Suprapubic skin (tissue), 4 donors: ENCODE data around the gene TNFRSF4.

Experiments
- EP300 ChIP-seq: sonication (generic); formaldehyde crosslinking; IDR thresholded peaks from one replicate; pipeline ENCODE4 v1.6.1; 2017; ENCODE audit warnings: antibody characterized with exemption
- POLR2A ChIP-seq, 2 donors: fragments of 450-650 bp; IDR thresholded peaks; one replicate each; pipeline ENCODE4 v1.6.1; 2017; ENCODE audit warnings: antibody characterized with exemption in 2 of 2, mild to moderate bottlenecking in 2 of 2, moderate library complexity in 2 of 2
- POLR2AphosphoS5 ChIP-seq, 3 donors: sonication (generic); formaldehyde crosslinking; IDR thresholded peaks; one replicate each; pipeline ENCODE4 v1.6.1; 2017; ENCODE audit warnings: antibody characterized with exemption in 3 of 3
- TF ChIP-seq, protein P1 (sequence below), 2 donors: fragments of 200-600 bp in 1 of 2; fragments of 450-650 bp in 1 of 2; sonication (generic) in 1 of 2; IDR thresholded peaks; one replicate each; pipeline ENCODE4 v1.5.1; 2016 to 2019; ENCODE audit warnings: antibody characterized with exemption in 2 of 2, mild to moderate bottlenecking in 1 of 2, moderate library complexity in 1 of 2

DNA sequence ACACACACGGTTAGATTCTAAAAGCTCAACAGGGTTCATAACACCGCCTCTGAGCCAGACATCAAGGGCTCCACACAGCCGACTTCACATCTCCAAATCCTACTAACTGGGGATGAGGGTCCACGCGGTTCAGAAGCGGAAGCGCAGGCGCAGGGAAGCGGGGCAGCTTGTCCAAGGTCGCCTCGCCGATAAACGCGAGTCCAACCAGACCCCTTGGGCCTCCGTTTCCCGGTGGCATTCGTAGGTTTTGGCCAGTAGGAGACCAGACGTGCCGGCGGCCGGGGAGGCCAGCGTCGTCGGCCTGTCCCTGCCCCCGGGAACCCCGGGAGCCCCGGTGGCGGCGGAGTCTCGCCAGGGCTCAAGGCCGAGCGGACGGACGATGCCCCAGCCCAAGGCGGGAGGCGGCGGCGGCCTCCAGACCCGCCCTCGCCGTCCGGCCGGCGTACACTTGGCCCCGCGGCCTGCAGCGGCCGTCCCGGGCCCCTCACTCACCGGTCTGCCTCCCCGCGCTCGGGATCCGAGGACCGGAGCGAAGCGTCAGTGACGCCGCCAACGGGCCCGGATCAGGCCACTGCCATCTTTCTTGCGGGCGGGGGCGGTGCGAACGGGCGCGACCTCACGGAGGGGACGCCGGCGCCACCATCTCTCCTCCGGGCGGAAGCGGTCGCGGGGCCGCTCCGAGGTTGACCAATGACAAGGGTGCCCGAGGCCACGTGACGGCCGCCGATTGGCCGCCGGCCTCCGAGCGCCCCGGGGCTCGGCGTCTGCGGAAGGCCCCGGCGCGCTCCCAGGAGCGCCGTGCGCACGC lies 17.7 kb upstream of the TNFRSF4 start, which contains the start of gene SDF4:
- TF ChIP-seq POLR2AphosphoS5 (IDR thresholded peaks at IDR 0.05) (peak; percentile 43 to 79 (median 53)), POLR2A (IDR thresholded peaks at IDR 0.05) (peak in 1 of 2 donors; percentile 28), EP300 (no peak)
- TF ChIP-seq, protein P1, sequence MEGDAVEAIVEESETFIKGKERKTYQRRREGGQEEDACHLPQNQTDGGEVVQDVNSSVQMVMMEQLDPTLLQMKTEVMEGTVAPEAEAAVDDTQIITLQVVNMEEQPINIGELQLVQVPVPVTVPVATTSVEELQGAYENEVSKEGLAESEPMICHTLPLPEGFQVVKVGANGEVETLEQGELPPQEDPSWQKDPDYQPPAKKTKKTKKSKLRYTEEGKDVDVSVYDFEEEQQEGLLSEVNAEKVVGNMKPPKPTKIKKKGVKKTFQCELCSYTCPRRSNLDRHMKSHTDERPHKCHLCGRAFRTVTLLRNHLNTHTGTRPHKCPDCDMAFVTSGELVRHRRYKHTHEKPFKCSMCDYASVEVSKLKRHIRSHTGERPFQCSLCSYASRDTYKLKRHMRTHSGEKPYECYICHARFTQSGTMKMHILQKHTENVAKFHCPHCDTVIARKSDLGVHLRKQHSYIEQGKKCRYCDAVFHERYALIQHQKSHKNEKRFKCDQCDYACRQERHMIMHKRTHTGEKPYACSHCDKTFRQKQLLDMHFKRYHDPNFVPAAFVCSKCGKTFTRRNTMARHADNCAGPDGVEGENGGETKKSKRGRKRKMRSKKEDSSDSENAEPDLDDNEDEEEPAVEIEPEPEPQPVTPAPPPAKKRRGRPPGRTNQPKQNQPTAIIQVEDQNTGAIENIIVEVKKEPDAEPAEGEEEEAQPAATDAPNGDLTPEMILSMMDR (IDR thresholded peaks at IDR 0.05), result no peak
